C4-2B (cell line): ENCODE results near the gene ZFHX2.

Source experiments
- CTCF ChIP-seq: fragments of 450-650 bp; conservative IDR thresholded peaks from 2 replicates; pipeline ENCODE4 v1.5.1; 2017; ENCODE audit warnings: mild to moderate bottlenecking
- ZFX ChIP-seq: fragments of 450-650 bp; IDR thresholded peaks from 2 replicates; pipeline ENCODE4 v1.6.1; 2017

DNA sequence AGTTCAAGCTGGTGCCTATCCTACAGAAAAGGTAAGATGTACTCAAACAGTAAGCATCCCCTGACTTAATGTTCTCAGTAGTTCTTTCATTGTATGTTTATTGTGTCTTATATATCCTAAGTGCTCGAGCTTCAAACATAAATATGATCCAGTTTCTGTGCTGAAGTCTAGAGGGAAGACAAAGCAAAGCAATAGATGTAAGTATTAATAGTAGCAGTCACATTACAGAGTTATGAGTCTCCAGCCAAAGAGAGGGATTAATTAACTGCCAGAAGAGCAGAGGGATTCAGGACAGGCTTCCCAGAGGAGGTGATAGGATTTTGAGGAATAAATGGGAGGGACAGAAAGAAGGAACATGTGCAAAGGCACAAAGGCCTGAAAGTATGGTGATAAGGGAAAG is 80.6 kb downstream of the ZFHX2 start:
- TF ChIP-seq CTCF (no peak), ZFX (no peak)
